ENCODE results near the gene BAHCC1. TPM values are rescaled to one million over a fixed set of nuclear protein-coding genes. Genes with fewer than 3 reads are reported as not detected.

BAHCC1 gene
- total and polyA plus RNA-seq, 9 of the 15 experiments (the other 6 are each of a cell fraction or from before 2014, with no cell fraction given): 0.14 to 26.9 (median 5.0) TPM

DNA sequence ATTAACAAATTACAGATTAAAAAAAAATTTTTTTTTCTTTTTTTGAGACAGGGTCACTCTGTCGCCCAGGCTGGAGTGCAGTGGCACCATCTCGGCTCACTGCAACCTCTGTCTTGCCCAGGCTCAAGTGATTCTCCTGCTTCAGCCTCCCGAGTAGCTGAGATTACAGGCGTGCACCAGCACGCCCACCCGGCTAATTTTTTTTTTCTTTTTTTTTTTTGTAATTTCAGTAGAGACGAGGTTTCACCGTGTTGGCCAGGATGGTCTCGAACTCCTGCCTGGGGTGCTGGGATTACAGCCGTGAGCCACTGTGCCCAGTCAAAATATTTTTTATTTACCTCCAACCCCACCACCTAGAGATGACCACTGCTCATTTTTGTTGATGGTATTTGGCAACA lies 91.8 kb downstream of the BAHCC1 start:
- Histone ChIP-seq H3K4me1 (replicated peaks in 1 of 2; ENCODE audit: control insufficient read depth in 2 of 2, insufficient read depth in 2 of 2, low read length in 2 of 2) (peaks cover 14 to 73% of the 10 kb centered on the region in 2 experiments), H3K27ac (ENCODE audit: extremely low read depth, low read depth, low read length) (peak overlapping the region; percentile 94; the same call in 2 of the 3 replicates), H3K9me1 (ENCODE audit: control insufficient read depth, insufficient read depth, low read length) (no peaks in the 10 kb centered on the region), H3K9me3 (replicated peaks; ENCODE audit: control insufficient read depth, insufficient read depth, low read depth, low read length) (no peaks in the 10 kb centered on the region), H3K4me2 (ENCODE audit: insufficient read depth, low read length) (peak overlapping the region; percentile 75), H3K4me3 (peak overlapping the region; percentile 55; the same call in 1 of the 2 replicates), H3K27me3 (ENCODE audit: control insufficient read depth in 2 of 2, insufficient read depth in 2 of 2, low read length in 2 of 2) (no peaks in the 10 kb centered on the region; a peak in 1 of 5 replicates), H4K20me1 (replicated peaks; ENCODE audit: control insufficient read depth, insufficient read depth, low read length) (no peaks in the 10 kb centered on the region), H3K36me3 (ENCODE audit: control insufficient read depth, insufficient read depth, low read length) (no peaks in the 10 kb centered on the region), H2AFZ (ENCODE audit: low read depth, low read length) (peak overlapping the region; percentile 91), H3K79me2 (ENCODE audit: control insufficient read depth, insufficient read depth, low read length) (peaks cover 11% of the 10 kb centered on the region; the same call in 2 of the 3 replicates), H3K9ac (ENCODE audit: insufficient read depth in 1 of 2, low read depth in 2 of 2, low read length in 2 of 2) (peak overlapping the region in 1 of 2 experiments; percentile 92; a peak in 3 of 4 replicates)
- POLR2A ChIA-PET: interaction anchor here (1.0 kb wide), 1 partner anchor 22 kb away, joined by 6 read pairs; no protein-coding TSS in a partner anchor
- DNase-seq (ENCODE audit: extremely low read depth in 1 of 4, low spot score in 3 of 4) (no peak), ATAC-seq (no peak), FAIRE-seq (no peak)
- no TSS peak for BruUV-seq (replicated peaks)
- 67% methylated on average over 10 of the region's 10 CpGs for WGBS (ENCODE audit: insufficient coverage, low coverage, missing lambda C conversion rate)
- CTCF ChIA-PET (ENCODE audit: low intra/inter-chr PET ratio): interaction anchor here (0.5 kb wide), 1 partner anchor 193 kb away, joined by 3 read pairs; no protein-coding TSS in a partner anchor
- TF ChIP-seq ZSCAN29 (IDR thresholded peaks at IDR 0.05): no peak
- no peak for TF ChIP-seq SREBF2 (CRISPR knock-in tag; IDR thresholded peaks at IDR 0.05)
- TF ChIP-seq DNMT1 (IDR thresholded peaks at IDR 0.05): no peak
- no peak for TF ChIP-seq MYBL2 (IDR thresholded peaks at IDR 0.05; ENCODE audit: low read depth)
- no peak for TF ChIP-seq MYBL2 (CRISPR knock-in tag; IDR thresholded peaks at IDR 0.05; ENCODE audit: borderline replicate concordance)
- no peak for TF ChIP-seq DDX20 (tag; IDR thresholded peaks at IDR 0.05; ENCODE audit: low read depth)
- TF ChIP-seq ZNF175 (CRISPR knock-in tag; IDR thresholded peaks at IDR 0.05; ENCODE audit: low read depth): no peak
- no peak for TF ChIP-seq EHMT2 (IDR thresholded peaks at IDR 0.05)
- no peak for TF ChIP-seq NELFE (IDR thresholded peaks at IDR 0.05; ENCODE audit: insufficient read depth, insufficient read length)
- TF ChIP-seq NFATC3 (IDR thresholded peaks at IDR 0.05): no peak
- TF ChIP-seq, protein P1, sequence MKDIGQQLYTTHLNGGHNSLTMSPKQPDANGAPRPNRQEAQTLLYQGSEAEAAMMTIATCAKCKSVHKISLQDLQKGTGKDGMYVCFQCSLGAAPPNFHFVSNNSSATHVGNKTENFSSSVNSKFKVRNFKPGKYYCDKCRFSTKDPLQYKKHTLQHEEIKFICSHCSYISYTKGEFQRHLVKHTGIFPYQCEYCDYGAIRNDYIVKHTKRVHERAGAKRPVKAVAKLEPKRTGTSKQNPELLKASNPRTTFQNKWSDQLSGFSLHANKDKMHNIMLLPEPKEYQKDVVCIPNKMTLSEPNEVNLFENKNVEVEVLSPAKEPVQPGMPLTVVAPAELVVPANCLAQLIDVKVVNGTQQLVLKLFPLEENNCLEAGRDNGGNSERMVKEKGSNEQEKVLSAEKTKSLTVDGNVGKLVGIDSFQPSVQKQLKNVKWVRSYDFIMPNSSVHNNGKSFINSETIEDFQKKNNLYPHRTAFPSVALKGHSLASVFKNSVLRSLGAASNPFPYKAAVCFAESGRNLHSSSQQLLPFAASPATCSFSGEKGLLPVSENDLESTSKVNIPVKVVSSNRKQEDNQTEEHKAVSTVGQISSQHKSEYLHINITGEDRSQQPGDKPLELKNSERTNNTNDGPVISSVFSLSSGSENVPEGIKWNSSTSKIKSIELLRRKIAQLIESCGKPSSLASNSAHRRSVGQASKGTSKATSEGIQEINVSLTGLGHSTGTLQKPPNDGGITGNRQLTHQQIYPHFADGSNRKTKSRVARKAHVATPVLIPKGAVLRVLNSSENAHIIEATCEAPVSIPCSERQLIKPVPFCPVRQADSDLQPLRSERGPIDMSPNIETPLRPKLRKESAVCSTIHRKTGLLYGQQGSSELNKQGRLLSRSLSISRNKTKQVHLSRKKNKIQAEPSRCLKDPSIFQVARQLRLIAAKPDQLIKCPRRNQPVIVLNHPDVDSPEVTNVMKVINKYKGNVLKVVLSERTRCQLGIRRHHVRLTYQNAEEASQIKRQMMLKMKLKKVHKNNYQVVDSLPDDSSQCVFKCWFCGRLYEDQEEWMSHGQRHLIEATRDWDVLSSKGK (CRISPR knock-in tag; IDR thresholded peaks at IDR 0.05): no peak
- in situ Hi-C loops (cut with MboI): no loop called here
- intact Hi-C loops (cut with micrococcal nuclease): loop anchor here (10.0 kb wide), 1 partner anchor 192 kb away; the partner anchor contains the start of gene SLC38A10
